Measurements from ENCODE around the gene ACBD6.
"Not testable (repeated sequence)": the region's sequence is repeated elsewhere in the genome, so short reads cannot be mapped to it uniquely, and the experiment has no call there.

Gene ACBD6

GRCh38 chr1:180425952-180426351, 76.4 kb downstream of the ACBD6 start:
- no peak for FAIRE-seq

GRCh38 chr1:180424848-180425457, 77.4 kb downstream of the ACBD6 start:
- no peak for DNase-seq (ENCODE audit: extremely low spot score, insufficient read length, low read depth)
- peak; percentile 50 for FAIRE-seq

More at GRCh38 chr1:180425952-180426351, 76.4 kb downstream of the ACBD6 start:
- DNase-seq (ENCODE audit: extremely low spot score, insufficient read length, low read depth) = no peak

GRCh38 chr1:180421614-180422013, 80.8 kb downstream of the ACBD6 start:
- no peak for DNase-seq (ENCODE audit: extremely low spot score, insufficient read length, low read depth)
- FAIRE-seq = no peak

- DNase-seq (ENCODE audit: extremely low spot score, insufficient read length, low read depth) = not testable (repeated sequence)
Measured at GRCh38 chr1:180421145-180421544, 81.2 kb downstream of the ACBD6 start.

GRCh38 chr1:180415985-180416633, 86.3 kb downstream of the ACBD6 start:
- DNase-seq (ENCODE audit: extremely low spot score, insufficient read length, low read depth) (no peak), FAIRE-seq (peak; percentile 33)

More at GRCh38 chr1:180421145-180421544, 81.2 kb downstream of the ACBD6 start:
- FAIRE-seq = not testable (repeated sequence)

GRCh38 chr1:180415236-180415848, 87.0 kb downstream of the ACBD6 start:
- FAIRE-seq = no peak
- no peak for DNase-seq (ENCODE audit: extremely low spot score, insufficient read length, low read depth)

GRCh38 chr1:180412583-180412982, 89.8 kb downstream of the ACBD6 start:
- no peak for DNase-seq (ENCODE audit: extremely low spot score, insufficient read length, low read depth)
- no peak for FAIRE-seq

GRCh38 chr1:180408128-180408527, 94.2 kb downstream of the ACBD6 start:
- FAIRE-seq; DNase-seq (ENCODE audit: extremely low spot score, insufficient read length, low read depth): not testable (repeated sequence)

- no peak for DNase-seq (ENCODE audit: extremely low spot score, insufficient read length, low read depth)
- FAIRE-seq = no peak
Measured at GRCh38 chr1:180407051-180407450, 95.3 kb downstream of the ACBD6 start.

- DNase-seq (ENCODE audit: extremely low spot score, insufficient read length, low read depth) (no peak), FAIRE-seq (no peak)
Measured at GRCh38 chr1:180402551-180402950, 99.8 kb downstream of the ACBD6 start.

- no peak for DNase-seq (ENCODE audit: extremely low spot score, insufficient read length, low read depth)
Measured at GRCh38 chr1:180402001-180402400, 100.4 kb downstream of the ACBD6 start.

GRCh38 chr1:180397175-180397574, 105.2 kb downstream of the ACBD6 start:
- FAIRE-seq = no peak
- DNase-seq (ENCODE audit: extremely low spot score, insufficient read length, low read depth) = no peak

More at GRCh38 chr1:180402001-180402400, 100.4 kb downstream of the ACBD6 start:
- no peak for FAIRE-seq

GRCh38 chr1:180392427-180393145, 109.8 kb downstream of the ACBD6 start:
- no peak for FAIRE-seq

GRCh38 chr1:180392020-180392419, 110.4 kb downstream of the ACBD6 start:
- FAIRE-seq = no peak
- no peak for DNase-seq (ENCODE audit: extremely low spot score, insufficient read length, low read depth)

More at GRCh38 chr1:180392427-180393145, 109.8 kb downstream of the ACBD6 start:
- no peak for DNase-seq (ENCODE audit: extremely low spot score, insufficient read length, low read depth)

- FAIRE-seq = no peak
- DNase-seq (ENCODE audit: extremely low spot score, insufficient read length, low read depth) = no peak
Measured at GRCh38 chr1:180387413-180387812, 115.0 kb downstream of the ACBD6 start.

- no peak for FAIRE-seq
- no peak for DNase-seq (ENCODE audit: extremely low spot score, insufficient read length, low read depth)
Measured at GRCh38 chr1:180386745-180387367, 115.5 kb downstream of the ACBD6 start.

- FAIRE-seq (no peak), DNase-seq (ENCODE audit: extremely low spot score, insufficient read length, low read depth) (no peak)
Measured at GRCh38 chr1:180385144-180385543, 117.2 kb downstream of the ACBD6 start.

GRCh38 chr1:180384286-180385005, 117.9 kb downstream of the ACBD6 start:
- DNase-seq (ENCODE audit: extremely low spot score, insufficient read length, low read depth) (no peak), FAIRE-seq (no peak)

GRCh38 chr1:180382326-180383115, 119.9 kb downstream of the ACBD6 start:
- DNase-seq (ENCODE audit: extremely low spot score, insufficient read length, low read depth) (no peak), FAIRE-seq (peak; percentile 21)

Data from GM18507 (cell line).